Skeletal muscle tissue (tissue), 4 donors: ENCODE measurements around the gene RASGEF1C. TPM values are rescaled to one million over a fixed set of nuclear protein-coding genes. Genes with fewer than 3 reads are reported as not detected.

Experiments used
- H3K27ac ChIP-seq: one replicate; pipeline ENCODE4 v1.7.0; 2013; ENCODE audit warnings: mild to moderate bottlenecking, low read depth, low read length, inconsistent platforms
- H3K27me3 ChIP-seq, 3 donors: one replicate each; pipeline ENCODE4 v1.7.0; 2013; ENCODE audit warnings: low read length in 3 of 3; ENCODE audit not compliant: control insufficient read depth in 3 of 3, insufficient read depth in 3 of 3
- H3K36me3 ChIP-seq, 3 donors: one replicate each; pipeline ENCODE4 v1.7.0; 2013; ENCODE audit warnings: low read length in 3 of 3; ENCODE audit not compliant: control insufficient read depth in 3 of 3, insufficient read depth in 3 of 3
- H3K4me1 ChIP-seq, 3 donors: one replicate each; pipeline ENCODE4 v1.7.0; 2013; ENCODE audit warnings: low read length in 3 of 3, mild to moderate bottlenecking in 3 of 3; ENCODE audit not compliant: control insufficient read depth in 3 of 3, insufficient read depth in 3 of 3
- H3K4me3 ChIP-seq, 3 donors: one replicate each; pipeline ENCODE4 v1.7.0; 2013; ENCODE audit warnings: low read length in 3 of 3
- H3K9ac ChIP-seq, 3 donors: one replicate each; pipeline ENCODE4 v1.7.0; 2013; ENCODE audit warnings: low read length in 3 of 3, mild to moderate bottlenecking in 3 of 3, moderate library complexity in 2 of 3, low read depth in 1 of 3
- H3K9me3 ChIP-seq, 3 donors: one replicate each; pipeline ENCODE4 v1.7.0; 2013; ENCODE audit warnings: low read length in 3 of 3; ENCODE audit not compliant: control insufficient read depth in 3 of 3
- total RNA-seq: library from RNA; depleted of rRNA; stranded (reverse); fragments of >200 nt; gene quantifications from one replicate; pipeline ENCODE4 v1.2.3, GENCODE V29; 2014
- donor health status: Osteomylitis.

The RASGEF1C gene
- total RNA-seq, 1 donor from 2014 or later, result 5.7 TPM

GRCh38 chr5:180115326-180116076 is 93.5 kb downstream of the RASGEF1C start:
- Histone ChIP-seq H3K27ac (no peak overlapping the region), H3K4me1 (no peaks in the 10 kb centered on the region), H3K9me3 (no peaks in the 10 kb centered on the region), H3K27me3 (peaks cover 0 to 16% (median 6%) of the 10 kb centered on the region in 3 donors), H3K4me3 (no peak overlapping the region), H3K36me3 (no peaks in the 10 kb centered on the region), H3K9ac (no peak overlapping the region)

GRCh38 chr5:180114304-180115003 is 94.6 kb downstream of the RASGEF1C start:
- Histone ChIP-seq H3K27me3 (peaks cover 0 to 11% (median 3%) of the 10 kb centered on the region in 3 donors), H3K9ac (no peak overlapping the region), H3K4me3 (no peak overlapping the region), H3K9me3 (no peaks in the 10 kb centered on the region), H3K4me1 (no peaks in the 10 kb centered on the region), H3K36me3 (no peaks in the 10 kb centered on the region), H3K27ac (no peak overlapping the region)

GRCh38 chr5:180113660-180114303 is 95.2 kb downstream of the RASGEF1C start:
- no peak overlapping the region for H3K27ac ChIP-seq
- no peaks in the 10 kb centered on the region for H3K9me3 ChIP-seq
- no peak overlapping the region for H3K4me3 ChIP-seq
- H3K36me3 ChIP-seq, result no peaks in the 10 kb centered on the region
- no peak overlapping the region for H3K9ac ChIP-seq
- H3K4me1 ChIP-seq, result no peaks in the 10 kb centered on the region
- H3K27me3 ChIP-seq, result peaks cover 0 to 9% (median 3%) of the 10 kb centered on the region in 3 donors

- H3K4me1 ChIP-seq, result no peaks in the 10 kb centered on the region
- peaks cover 0 to 2% (median under 1%) of the 10 kb centered on the region in 3 donors for H3K9me3 ChIP-seq
- no peak overlapping the region for H3K27ac ChIP-seq
- peaks cover 0 to 6% (median 3%) of the 10 kb centered on the region in 3 donors for H3K27me3 ChIP-seq
- no peaks in the 10 kb centered on the region for H3K36me3 ChIP-seq
- H3K9ac ChIP-seq, result no peak overlapping the region
- H3K4me3 ChIP-seq, result no peak overlapping the region
Measured at GRCh38 chr5:180112181-180112861, 96.7 kb downstream of the RASGEF1C start.

- H3K27ac ChIP-seq, result no peak overlapping the region
- no peaks in the 10 kb centered on the region for H3K4me1 ChIP-seq
- H3K36me3 ChIP-seq, result no peaks in the 10 kb centered on the region
- no peak overlapping the region for H3K4me3 ChIP-seq
- H3K9me3 ChIP-seq, result peaks cover 2 to 3% (median 2%) of the 10 kb centered on the region in 3 donors
- no peak overlapping the region for H3K9ac ChIP-seq
- peaks cover 0 to 6% (median 0%) of the 10 kb centered on the region in 3 donors for H3K27me3 ChIP-seq
Measured at GRCh38 chr5:180111273-180112002, 97.6 kb downstream of the RASGEF1C start.

- Histone ChIP-seq H3K9ac (no peak overlapping the region), H3K36me3 (no peaks in the 10 kb centered on the region), H3K27ac (no peak overlapping the region), H3K9me3 (peaks cover 2 to 3% (median 2%) of the 10 kb centered on the region in 3 donors), H3K4me1 (no peaks in the 10 kb centered on the region), H3K27me3 (peaks cover 0 to 6% (median 0%) of the 10 kb centered on the region in 3 donors), H3K4me3 (no peak overlapping the region)
Measured at GRCh38 chr5:180109920-180110319, 99.1 kb downstream of the RASGEF1C start.

- peaks cover 0 to 3% (median 0%) of the 10 kb centered on the region in 3 donors for H3K27me3 ChIP-seq
- no peak overlapping the region for H3K9ac ChIP-seq
- H3K9me3 ChIP-seq, result peaks cover 2 to 3% (median 2%) of the 10 kb centered on the region in 3 donors
- H3K36me3 ChIP-seq, result no peaks in the 10 kb centered on the region
- H3K4me1 ChIP-seq, result no peaks in the 10 kb centered on the region
- H3K4me3 ChIP-seq, result no peak overlapping the region
- no peak overlapping the region for H3K27ac ChIP-seq
Measured at GRCh38 chr5:180107005-180107404, 102.0 kb downstream of the RASGEF1C start.

GRCh38 chr5:180105827-180106312 is 103.1 kb downstream of the RASGEF1C start:
- Histone ChIP-seq H3K27me3 (peaks cover 0 to 4% (median 2%) of the 10 kb centered on the region in 3 donors), H3K9ac (no peak overlapping the region), H3K4me1 (no peaks in the 10 kb centered on the region), H3K9me3 (peaks cover 2 to 3% (median 2%) of the 10 kb centered on the region in 3 donors), H3K36me3 (no peaks in the 10 kb centered on the region), H3K27ac (no peak overlapping the region), H3K4me3 (no peak overlapping the region)

- Histone ChIP-seq H3K27me3 (peaks cover 0 to 7% (median 6%) of the 10 kb centered on the region in 3 donors), H3K4me3 (no peak overlapping the region), H3K4me1 (no peaks in the 10 kb centered on the region), H3K9me3 (peaks cover 2 to 3% (median 2%) of the 10 kb centered on the region in 3 donors), H3K36me3 (no peaks in the 10 kb centered on the region), H3K27ac (no peak overlapping the region), H3K9ac (no peak overlapping the region)
Measured at GRCh38 chr5:180104168-180104530, 104.9 kb downstream of the RASGEF1C start.
